NB4 (cell line): ENCODE data around the gene AGBL4.

ENCODE experiments used
- CTCF ChIP-seq: IDR thresholded peaks from one replicate; pipeline ENCODE4 v1.5.1; 2012; ENCODE audit warnings: low read depth, low read length
- MAX ChIP-seq: IDR thresholded peaks from 2 replicates; pipeline ENCODE4 v1.6.1; 2011; ENCODE audit warnings: low read depth, low read length
- POLR2A ChIP-seq: IDR thresholded peaks from 2 replicates; pipeline ENCODE4 v1.6.1; 2011; ENCODE audit warnings: mild to moderate bottlenecking; ENCODE audit not compliant: insufficient read length; ENCODE audit errors: extremely low read depth

- TF ChIP-seq MAX, result no peak
- no peak for TF ChIP-seq CTCF
- no peak for TF ChIP-seq POLR2A
Measured at GRCh38 chr1:48561444-48561843, 1462.3 kb downstream of the AGBL4 start.
